IMR-90 (cell line): Measurements from ENCODE around the gene RYR1.

Experiments
- CEBPB ChIP-seq: IDR thresholded peaks from 2 replicates; pipeline ENCODE4 v1.6.1; 2012; ENCODE audit warnings: low read depth, low read length, improper control_type of control experiment
- CTCF ChIP-seq: conservative IDR thresholded peaks from 2 replicates; pipeline ENCODE4 v1.5.1; 2012; ENCODE audit warnings: mild to moderate bottlenecking, low read depth, low read length, improper control_type of control experiment
- ELK1 ChIP-seq: fragments of 150-350 bp; IDR thresholded peaks from 2 replicates; pipeline ENCODE4 v1.6.1; 2016; ENCODE audit warnings: low read depth, mild to moderate bottlenecking, low read length, moderate library complexity, borderline replicate concordance
- FOS ChIP-seq: fragments of 150-350 bp; IDR thresholded peaks from 2 replicates; pipeline ENCODE4 v1.6.1; 2016; ENCODE audit warnings: low read depth, low read length
- MAFK ChIP-seq: IDR thresholded peaks from 2 replicates; pipeline ENCODE4 v1.6.1; 2012; ENCODE audit warnings: low read depth, low read length, improper control_type of control experiment
- MAZ ChIP-seq: IDR thresholded peaks from 2 replicates; pipeline ENCODE4 v1.6.1; 2012; ENCODE audit warnings: low read depth, mild to moderate bottlenecking, low read length, improper control_type of control experiment, moderate library complexity, borderline replicate concordance
- NFE2L2 ChIP-seq: fragments of 150-350 bp; IDR thresholded peaks from 2 replicates; pipeline ENCODE4 v1.6.1; 2016; ENCODE audit warnings: low read depth, mild to moderate bottlenecking, low read length
- POLR2A ChIP-seq: IDR thresholded peaks from 2 replicates; pipeline ENCODE4 v1.6.1; 2012; ENCODE audit warnings: mild to moderate bottlenecking, low read depth, low read length
- RAD21 ChIP-seq: IDR thresholded peaks from 2 replicates; pipeline ENCODE4 v1.6.1; 2012; ENCODE audit warnings: low read length, improper control_type of control experiment
- RCOR1 ChIP-seq: IDR thresholded peaks from 2 replicates; pipeline ENCODE4 v1.6.1; 2012; ENCODE audit warnings: mild to moderate bottlenecking, low read length, improper control_type of control experiment; ENCODE audit not compliant: insufficient replicate concordance
- RFX5 ChIP-seq: IDR thresholded peaks from 2 replicates; pipeline ENCODE4 v1.8.0; 2012; ENCODE audit warnings: low read depth, mild to moderate bottlenecking, low read length, moderate library complexity
- SMC3 ChIP-seq: fragments of 150-350 bp; IDR thresholded peaks from 2 replicates; pipeline ENCODE4 v1.6.1; 2016; ENCODE audit warnings: low read depth, mild to moderate bottlenecking, antibody characterized with exemption, low read length, moderate library complexity

- no peak for TF ChIP-seq CTCF
- TF ChIP-seq CEBPB, result no peak
- TF ChIP-seq RAD21, result no peak
- no peak for TF ChIP-seq NFE2L2
- TF ChIP-seq MAFK, result no peak
- no peak for TF ChIP-seq MAZ
- no peak for TF ChIP-seq POLR2A
- no peak for TF ChIP-seq RFX5
- TF ChIP-seq SMC3, result no peak
- TF ChIP-seq RCOR1, result no peak
- TF ChIP-seq FOS, result no peak
- no peak for TF ChIP-seq ELK1
Measured at GRCh38 chr19:38599722-38600121, 166.2 kb downstream of the RYR1 start.
